OCI-LY1 (cell line): ENCODE results near the gene AGBL1.

Source experiments
- H2AFZ ChIP-seq: fragments of 200-600 bp; sonication (generic), shearing (Covaris generic); 2 replicates; pipeline ENCODE4 v1.6.0; 2014; ENCODE audit warnings: antibody characterized with exemption, mild to moderate bottlenecking, low read length
- H3F3A ChIP-seq: fragments of 200-600 bp; sonication (generic), shearing (Covaris generic); 2 replicates; pipeline ENCODE4 v1.6.0; 2014; ENCODE audit warnings: mild to moderate bottlenecking, antibody characterized with exemption, low read length, moderate library complexity; ENCODE audit not compliant: insufficient read depth
- H3K27ac ChIP-seq: fragments of 200-600 bp; sonication (generic); 2 replicates; pipeline ENCODE4 v1.5.1; 2014; ENCODE audit warnings: low read length, mixed run types, mild to moderate bottlenecking, low read depth; ENCODE audit not compliant: poor library complexity, severe bottlenecking
- H3K27me3 ChIP-seq: fragments of 200-600 bp; sonication (generic); 2 replicates; pipeline ENCODE4 v1.6.0; 2014; ENCODE audit warnings: antibody characterized with exemption, mild to moderate bottlenecking, low read length, moderate library complexity; ENCODE audit not compliant: insufficient read depth
- H3K36me3 ChIP-seq: fragments of 200-600 bp; sonication (generic); 2 replicates; pipeline ENCODE4 v1.6.1; 2014; ENCODE audit warnings: mild to moderate bottlenecking, antibody characterized with exemption, low read length, moderate library complexity, mixed read lengths; ENCODE audit not compliant: insufficient read depth
- H3K4me1 ChIP-seq: fragments of 200-600 bp; sonication (generic); 2 replicates; pipeline ENCODE4 v1.5.1; 2014; ENCODE audit warnings: mild to moderate bottlenecking, low read length, moderate library complexity; ENCODE audit not compliant: insufficient read depth, severe bottlenecking
- H3K4me2 ChIP-seq: fragments of 200-600 bp; sonication (generic), shearing (Covaris generic); 2 replicates; pipeline ENCODE4 v1.6.1; 2014; ENCODE audit warnings: low read length
- H3K4me3 ChIP-seq: fragments of 200-600 bp; sonication (generic); 2 replicates; pipeline ENCODE4 v1.5.1; 2014; ENCODE audit warnings: low read length, low read depth, mild to moderate bottlenecking, mixed read lengths; ENCODE audit not compliant: poor library complexity, severe bottlenecking
- H3K79me2 ChIP-seq: fragments of 200-600 bp; shearing (Covaris generic); 2 replicates; pipeline ENCODE4 v1.6.1; 2016; ENCODE audit warnings: mixed run types, low read length, mixed read lengths; ENCODE audit not compliant: insufficient read depth
- H3K9ac ChIP-seq: fragments of 200-600 bp; sonication (generic), shearing (Covaris generic); 2 replicates; pipeline ENCODE4 v1.6.1; 2014; ENCODE audit warnings: mild to moderate bottlenecking, low read length, mixed read lengths
- H3K9me2 ChIP-seq: fragments of 200-600 bp; sonication (generic), shearing (Covaris generic); 2 replicates; pipeline ENCODE4 v1.6.1; 2014; ENCODE audit warnings: low read depth, mild to moderate bottlenecking, low read length, mixed read lengths
- H3K9me3 ChIP-seq: fragments of 200-600 bp; shearing (Covaris generic); 2 replicates; pipeline ENCODE4 v1.6.1; 2014; ENCODE audit warnings: low read length, mixed read lengths
- H4K20me1 ChIP-seq: fragments of 200-600 bp; sonication (generic), shearing (Covaris generic); 2 replicates; pipeline ENCODE4 v1.6.0; 2016; ENCODE audit warnings: mild to moderate bottlenecking, low read length; ENCODE audit not compliant: insufficient read depth
- EZH2 ChIP-seq: fragments of 200-600 bp; sonication (generic), shearing (Covaris generic); IDR thresholded peaks from 2 replicates; pipeline ENCODE4 v1.8.0; 2017; ENCODE audit warnings: borderline replicate concordance, mixed run types, mild to moderate bottlenecking, antibody characterized with exemption, low read length, moderate library complexity, mixed read lengths
- TF ChIP-seq, protein P1 (sequence below): fragments of 200-600 bp; sonication (generic), shearing (Covaris generic); IDR thresholded peaks from 2 replicates; pipeline ENCODE4 v1.5.1; 2017; ENCODE audit warnings: mild to moderate bottlenecking, antibody characterized with exemption, low read length, moderate library complexity, mixed read lengths

Gene AGBL1

DNA sequence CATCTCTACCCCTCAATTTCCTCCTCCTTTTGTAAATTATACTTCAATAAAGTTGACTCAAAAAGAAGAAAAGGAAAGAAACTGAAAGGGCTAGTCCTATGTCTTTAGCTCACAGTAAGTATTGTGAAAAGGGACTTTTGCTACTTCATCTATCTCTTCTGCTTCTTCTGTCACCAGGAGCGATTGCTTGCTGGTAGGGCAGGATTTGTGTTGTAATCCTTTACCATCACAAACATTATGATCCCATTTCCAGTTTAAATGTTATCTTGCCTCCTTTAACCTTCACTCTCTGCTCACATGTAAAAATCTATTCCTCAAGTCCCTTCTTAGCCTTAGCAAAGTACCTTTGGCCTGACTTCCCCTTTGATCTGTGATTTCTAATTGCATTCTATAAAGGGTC, 537.1 kb downstream of the AGBL1 start:
- no peaks in the 10 kb centered on the region for H3K9me3 ChIP-seq
- H3K27ac ChIP-seq = no peak overlapping the region
- no peak overlapping the region for H3K4me3 ChIP-seq
- H2AFZ ChIP-seq = no peak overlapping the region
- H3K4me1 ChIP-seq = no peaks in the 10 kb centered on the region
- H3K79me2 ChIP-seq = no peaks in the 10 kb centered on the region
- no peaks in the 10 kb centered on the region for H4K20me1 ChIP-seq
- no peaks in the 10 kb centered on the region for H3K9me2 ChIP-seq
- TF ChIP-seq, protein P1, sequence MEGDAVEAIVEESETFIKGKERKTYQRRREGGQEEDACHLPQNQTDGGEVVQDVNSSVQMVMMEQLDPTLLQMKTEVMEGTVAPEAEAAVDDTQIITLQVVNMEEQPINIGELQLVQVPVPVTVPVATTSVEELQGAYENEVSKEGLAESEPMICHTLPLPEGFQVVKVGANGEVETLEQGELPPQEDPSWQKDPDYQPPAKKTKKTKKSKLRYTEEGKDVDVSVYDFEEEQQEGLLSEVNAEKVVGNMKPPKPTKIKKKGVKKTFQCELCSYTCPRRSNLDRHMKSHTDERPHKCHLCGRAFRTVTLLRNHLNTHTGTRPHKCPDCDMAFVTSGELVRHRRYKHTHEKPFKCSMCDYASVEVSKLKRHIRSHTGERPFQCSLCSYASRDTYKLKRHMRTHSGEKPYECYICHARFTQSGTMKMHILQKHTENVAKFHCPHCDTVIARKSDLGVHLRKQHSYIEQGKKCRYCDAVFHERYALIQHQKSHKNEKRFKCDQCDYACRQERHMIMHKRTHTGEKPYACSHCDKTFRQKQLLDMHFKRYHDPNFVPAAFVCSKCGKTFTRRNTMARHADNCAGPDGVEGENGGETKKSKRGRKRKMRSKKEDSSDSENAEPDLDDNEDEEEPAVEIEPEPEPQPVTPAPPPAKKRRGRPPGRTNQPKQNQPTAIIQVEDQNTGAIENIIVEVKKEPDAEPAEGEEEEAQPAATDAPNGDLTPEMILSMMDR = no peak
- no peak for TF ChIP-seq EZH2
- no peaks in the 10 kb centered on the region for H3K27me3 ChIP-seq
- no peaks in the 10 kb centered on the region for H3F3A ChIP-seq
- H3K36me3 ChIP-seq = no peaks in the 10 kb centered on the region
- no peak overlapping the region for H3K4me2 ChIP-seq
- H3K9ac ChIP-seq = no peak overlapping the region

DNA sequence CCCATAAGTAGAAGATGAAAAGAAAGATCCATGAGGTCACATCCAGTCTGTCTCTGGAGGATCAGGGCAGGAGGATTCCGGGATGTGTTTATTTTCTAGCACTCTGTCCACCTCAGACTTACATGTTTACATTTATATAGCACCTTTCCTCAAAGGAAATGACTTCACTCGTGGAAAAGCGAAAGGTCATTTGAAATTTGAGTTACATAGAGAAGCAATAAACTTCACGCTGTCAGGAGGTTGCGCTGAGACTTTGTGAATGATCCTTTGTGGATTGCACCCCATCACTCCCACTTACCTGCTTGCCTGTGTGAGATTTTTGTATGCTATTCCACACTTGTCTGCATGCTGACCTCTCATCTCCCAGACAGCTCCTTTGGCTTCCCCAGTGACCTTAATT, 540.5 kb downstream of the AGBL1 start:
- H3K36me3 ChIP-seq = no peaks in the 10 kb centered on the region
- H3K9me2 ChIP-seq = no peaks in the 10 kb centered on the region
- no peak overlapping the region for H3K9ac ChIP-seq
- H3K4me1 ChIP-seq = no peaks in the 10 kb centered on the region
- H3K27ac ChIP-seq = no peak overlapping the region
- H3F3A ChIP-seq = no peaks in the 10 kb centered on the region
- no peaks in the 10 kb centered on the region for H3K79me2 ChIP-seq
- no peak overlapping the region for H2AFZ ChIP-seq
- no peaks in the 10 kb centered on the region for H4K20me1 ChIP-seq
- H3K4me2 ChIP-seq = no peak overlapping the region
- no peaks in the 10 kb centered on the region for H3K27me3 ChIP-seq
- H3K4me3 ChIP-seq = no peak overlapping the region
- no peaks in the 10 kb centered on the region for H3K9me3 ChIP-seq
- TF ChIP-seq, protein P1 = no peak
- TF ChIP-seq EZH2 = no peak

DNA sequence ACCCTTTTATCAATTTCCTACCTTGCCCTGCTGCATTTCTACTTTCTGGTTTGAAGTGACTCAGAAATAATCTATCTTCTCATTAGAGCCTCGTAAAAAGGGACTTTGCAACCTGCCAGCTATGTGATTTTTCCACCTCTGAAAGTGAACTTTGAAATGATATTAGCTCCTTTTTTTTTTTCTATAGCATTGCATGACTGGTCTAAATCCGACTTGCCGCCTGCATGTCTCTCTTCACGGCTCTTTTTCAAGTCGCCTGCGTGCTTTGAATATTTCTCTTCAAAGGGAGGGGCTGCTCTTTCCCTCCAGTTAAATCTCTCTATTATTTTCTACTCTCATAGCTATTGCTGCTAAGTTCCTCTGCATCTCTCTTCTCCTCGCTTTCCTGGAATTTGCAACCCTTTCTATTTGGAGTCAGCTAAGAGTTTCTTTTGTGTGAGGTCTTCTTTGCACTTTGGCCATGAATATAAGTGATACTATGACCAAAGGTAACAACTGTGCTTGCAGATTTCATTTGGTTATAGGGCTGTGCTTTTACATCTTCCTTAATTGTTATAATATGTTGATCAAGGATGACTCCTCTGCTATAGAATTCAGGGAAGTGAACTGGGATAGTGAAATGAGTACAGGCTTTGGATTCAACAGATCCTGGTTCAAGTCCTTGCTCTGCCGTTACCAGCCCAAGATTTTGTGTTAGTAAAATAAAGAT, 541.1 kb downstream of the AGBL1 start:
- Histone ChIP-seq H3K27me3 (no peaks in the 10 kb centered on the region), H3K36me3 (no peaks in the 10 kb centered on the region), H3K9me2 (no peaks in the 10 kb centered on the region), H3K9me3 (no peaks in the 10 kb centered on the region), H4K20me1 (no peaks in the 10 kb centered on the region), H3K27ac (no peak overlapping the region), H3K4me1 (no peaks in the 10 kb centered on the region), H2AFZ (no peak overlapping the region), H3K79me2 (no peaks in the 10 kb centered on the region), H3F3A (no peaks in the 10 kb centered on the region), H3K4me2 (no peak overlapping the region), H3K9ac (no peak overlapping the region), H3K4me3 (no peak overlapping the region)
- no peak for TF ChIP-seq EZH2
- TF ChIP-seq, protein P1 = no peak
